SIG-M5 treated with dmso at 0.1 percent for 504 hours (cell line): Measurements from ENCODE around the gene THADA.

ENCODE experiments used
- DNase-seq: peaks from one replicate; lab custom pipeline; 2025; ENCODE audit not compliant: unreplicated experiment; lab: John Stamatoyannopoulos, UW

Gene THADA

GRCh38 chr2:43513796-43514195 is 82.0 kb downstream of the THADA start:
- no peak for DNase-seq

GRCh38 chr2:43513216-43513615 is 82.6 kb downstream of the THADA start:
- DNase-seq = no peak

- DNase-seq = no peak
Measured at GRCh38 chr2:43511199-43511598, 84.6 kb downstream of the THADA start.

- no peak for DNase-seq
Measured at GRCh38 chr2:43509886-43510285, 86.0 kb downstream of the THADA start.

- no peak for DNase-seq
Measured at GRCh38 chr2:43508209-43508608, 87.6 kb downstream of the THADA start.

- DNase-seq = no peak
Measured at GRCh38 chr2:43507137-43507536, 88.7 kb downstream of the THADA start.

GRCh38 chr2:43495727-43496126 is 100.1 kb downstream of the THADA start:
- DNase-seq = no peak

- DNase-seq = no peak
Measured at GRCh38 chr2:43493954-43494353, 101.9 kb downstream of the THADA start.

GRCh38 chr2:43491065-43491639 is 104.7 kb downstream of the THADA start:
- no peak for DNase-seq

- DNase-seq = no peak
Measured at GRCh38 chr2:43490252-43490786, 105.5 kb downstream of the THADA start.

- DNase-seq = no peak
Measured at GRCh38 chr2:43488737-43489136, 107.1 kb downstream of the THADA start.

GRCh38 chr2:43486603-43487002 is 109.2 kb downstream of the THADA start:
- DNase-seq = no peak

- peak; percentile 72 for DNase-seq
Measured at GRCh38 chr2:43484323-43484930, 111.4 kb downstream of the THADA start.

- DNase-seq = no peak
Measured at GRCh38 chr2:43482961-43483360, 112.9 kb downstream of the THADA start.

GRCh38 chr2:43481927-43482542 is 113.8 kb downstream of the THADA start:
- DNase-seq = no peak

GRCh38 chr2:43480874-43481273 is 115.0 kb downstream of the THADA start:
- DNase-seq = no peak

GRCh38 chr2:43478412-43479086 is 117.3 kb downstream of the THADA start:
- DNase-seq = peak; percentile 57

GRCh38 chr2:43475922-43476321 is 119.9 kb downstream of the THADA start:
- DNase-seq = no peak

GRCh38 chr2:43475137-43475846 is 120.5 kb downstream of the THADA start:
- DNase-seq = no peak

GRCh38 chr2:43474273-43474672 is 121.6 kb downstream of the THADA start:
- no peak for DNase-seq

GRCh38 chr2:43473767-43474166 is 122.1 kb downstream of the THADA start:
- DNase-seq = no peak
